K562 (cell line): ENCODE results near the gene ACVR1C. TPM values are rescaled to one million over a fixed set of nuclear protein-coding genes. Genes with fewer than 3 reads are reported as not detected.

Experiments used
- ATAC-seq: fragments of 200-7000 bp; cut with Tn5 transposase; 3 replicates; pipeline ENCODE4 v1.9.1; 2020; ENCODE audit warnings: moderate library complexity
- BruUV-seq: library from RNA; stranded (reverse); fragments of 400-500 nt; replicated peaks from 2 replicates; lab custom pipeline; 2021; lab: Mats Ljungman, UMichigan
- CTCF ChIA-PET: fragments of 300-600 bp; formaldehyde crosslinking; extraction: SDS; loops from one replicate; lab custom pipeline; 2021; ENCODE audit warnings: low intra/inter-chr PET ratio; lab: Yijun Ruan, JAX
- POLR2A ChIA-PET: fragments of 300-600, 350-650 bp; sonication (Branson Sonifier 250); formaldehyde crosslinking; extraction: SDS; loops from one replicate; lab custom pipeline; 2021; ENCODE audit warnings: antibody characterized with exemption, inconsistent platforms; lab: Yijun Ruan, JAX
- DNase-seq, 4 experiments: peaks; one replicate each; pipeline versions ENCODE4 v3.0.0 to v3.0.0-alpha.2; 2011 to 2018; ENCODE audit warnings: low spot score in 3 of 4, mixed read lengths in 3 of 4; ENCODE audit errors: extremely low read depth in 1 of 4
- FAIRE-seq: peaks from 2 replicates; lab custom pipeline; 2011; peaks lifted over from hg19 to GRCh38; lab: Jason Lieb, UNC
- H2AFZ ChIP-seq: 2 replicates; pipeline ENCODE4 v1.6.0; 2011; ENCODE audit warnings: low read depth, low read length, control low read depth, inconsistent platforms
- H3K27ac ChIP-seq: fragments of 200-600 bp; 3 replicates; pipeline ENCODE4 v1.8.0; 2011; ENCODE audit warnings: low read depth, mild to moderate bottlenecking, control low read depth, inconsistent platforms, low read length, moderate library complexity, mixed read lengths; ENCODE audit errors: extremely low read depth
- H3K27me3 ChIP-seq, 2 experiments: fragments of 300-600 bp in 1 of 2; 2 replicates in 1 of 2; 3 replicates in 1 of 2; pipeline versions ENCODE4 v1.6.0 to v1.8.0; 2011; ENCODE audit warnings: inconsistent platforms in 2 of 2, low read length in 2 of 2, mild to moderate bottlenecking in 1 of 2, mixed read lengths in 1 of 2, moderate library complexity in 1 of 2; ENCODE audit not compliant: control insufficient read depth in 2 of 2, insufficient read depth in 2 of 2
- H3K36me3 ChIP-seq: fragments of 300-600 bp; 3 replicates; pipeline ENCODE4 v1.8.0; 2011; ENCODE audit warnings: mild to moderate bottlenecking, low read length, inconsistent platforms; ENCODE audit not compliant: control insufficient read depth, insufficient read depth
- H3K4me1 ChIP-seq, 2 experiments: fragments of 200-600 bp in 1 of 2; replicated peaks in 1 of 2; 2 replicates in 1 of 2; 3 replicates in 1 of 2; pipeline versions ENCODE4 v1.5.1 to v1.8.0; 2011; ENCODE audit warnings: inconsistent platforms in 2 of 2, low read length in 2 of 2, mild to moderate bottlenecking in 1 of 2, mixed read lengths in 1 of 2, moderate library complexity in 1 of 2; ENCODE audit not compliant: control insufficient read depth in 2 of 2, insufficient read depth in 2 of 2
- H3K4me2 ChIP-seq: 2 replicates; pipeline ENCODE4 v1.6.1; 2011; ENCODE audit warnings: low read length, control low read depth, inconsistent platforms, mixed read lengths; ENCODE audit not compliant: insufficient read depth
- H3K4me3 ChIP-seq: fragments of 200-600 bp; sonication (generic), shearing (Covaris generic); 2 replicates; pipeline ENCODE4 v1.5.1; 2016; ENCODE audit warnings: control low read depth, inconsistent platforms
- H3K79me2 ChIP-seq: fragments of 200-600 bp; 3 replicates; pipeline ENCODE4 v1.8.0; 2011; ENCODE audit warnings: low read length, inconsistent platforms; ENCODE audit not compliant: control insufficient read depth, insufficient read depth
- H3K9ac ChIP-seq, 2 experiments: 2 replicates each; pipeline versions ENCODE4 v1.6.0 to v1.6.1; 2011; ENCODE audit warnings: low read depth in 2 of 2, low read length in 2 of 2, control low read depth in 1 of 2, inconsistent platforms in 1 of 2, mild to moderate bottlenecking in 1 of 2, mixed read lengths in 1 of 2; ENCODE audit not compliant: insufficient read depth in 1 of 2
- H3K9me1 ChIP-seq: one replicate; pipeline ENCODE4 v1.6.0; 2011; ENCODE audit warnings: inconsistent platforms, mild to moderate bottlenecking, low read length, moderate library complexity; ENCODE audit not compliant: control insufficient read depth, insufficient read depth
- H3K9me3 ChIP-seq: replicated peaks from 2 replicates; pipeline ENCODE4 v1.5.1; 2011; ENCODE audit warnings: low read depth, low read length, inconsistent platforms; ENCODE audit not compliant: control insufficient read depth, insufficient read depth
- H4K20me1 ChIP-seq: replicated peaks from 2 replicates; pipeline ENCODE4 v1.6.1; 2011; ENCODE audit warnings: low read length, inconsistent platforms, mixed read lengths; ENCODE audit not compliant: control insufficient read depth, insufficient read depth
- ELK1 ChIP-seq: sonication (generic); formaldehyde crosslinking; IDR thresholded peaks from 2 replicates; pipeline ENCODE4 v1.8.1; 2022; ENCODE audit warnings: missing genetic modification reagents
- HINFP ChIP-seq: fragments of 450-650 bp; conservative IDR thresholded peaks from 2 replicates; pipeline ENCODE4 v1.6.1; 2016; ENCODE audit warnings: missing genetic modification characterization, low read depth, mild to moderate bottlenecking, control low read depth, missing compliant biosample characterization
- KDM5B ChIP-seq: fragments of 200-600 bp; sonication (generic); IDR thresholded peaks from 2 replicates; pipeline ENCODE4 v1.6.1; 2012; ENCODE audit warnings: low read depth, mild to moderate bottlenecking, moderate library complexity, low read length, control low read depth, inconsistent platforms; ENCODE audit not compliant: insufficient replicate concordance
- MCM7 ChIP-seq, 2 experiments: fragments of 450-650 bp; IDR thresholded peaks; 2 replicates each; pipeline ENCODE4 v1.6.1; 2016 to 2018
- RBBP5 ChIP-seq: fragments of 200-600 bp; sonication (generic); IDR thresholded peaks from 2 replicates; pipeline ENCODE4 v1.6.1; 2012; ENCODE audit warnings: borderline replicate concordance, mild to moderate bottlenecking, low read length, control low read depth, inconsistent platforms; ENCODE audit not compliant: insufficient read depth, poor library complexity, severe bottlenecking
- SAFB ChIP-seq: fragments of 200-400 bp; formaldehyde crosslinking; IDR thresholded peaks from 2 replicates; pipeline ENCODE4 v1.6.1; 2017; ENCODE audit warnings: low read depth, low read length, borderline replicate concordance
- TBL1XR1 ChIP-seq, 2 experiments: IDR thresholded peaks; 2 replicates each; pipeline ENCODE4 v1.6.1; 2012; ENCODE audit warnings: improper control_type of control experiment in 2 of 2, low read length in 2 of 2, mild to moderate bottlenecking in 1 of 2
- ZBTB34 ChIP-seq: fragments of 250-450 bp; sonication (Bioruptor Pico); IDR thresholded peaks from 2 replicates; pipeline ENCODE4 v1.8.0; 2021; ENCODE audit warnings: mild to moderate bottlenecking, moderate library complexity
- ZBTB5 ChIP-seq: fragments of 450-650 bp; IDR thresholded peaks from 2 replicates; pipeline ENCODE4 v1.6.1; 2017; ENCODE audit warnings: antibody characterized with exemption
- ZFPM2 ChIP-seq: fragments of 250-450 bp; sonication (Bioruptor Pico); IDR thresholded peaks from 2 replicates; pipeline ENCODE4 v1.5.1; 2022; ENCODE audit warnings: mild to moderate bottlenecking
- ZNF57 ChIP-seq: fragments of 450-650 bp; formaldehyde crosslinking; IDR thresholded peaks from 2 replicates; pipeline ENCODE4 v1.4.0; 2020; ENCODE audit warnings: mild to moderate bottlenecking, moderate library complexity
- ZNF717 ChIP-seq: fragments of 250-450 bp; sonication (Bioruptor Pico); IDR thresholded peaks from 2 replicates; pipeline ENCODE4 v1.5.0; 2021
- ZNF75A ChIP-seq: fragments of 450-650 bp; formaldehyde crosslinking; IDR thresholded peaks from 2 replicates; pipeline ENCODE4 v1.4.0; 2020; ENCODE audit warnings: mild to moderate bottlenecking
- WGBS: fragments of 100-300 bp; shearing (Covaris generic); methylation state at CpG from one replicate; pipeline ENCODE4 v1.1.6; 2016; ENCODE audit warnings: low coverage, mixed read lengths; ENCODE audit not compliant: insufficient coverage; ENCODE audit errors: missing lambda C conversion rate; 5-methylcytosine and 5-hydroxymethylcytosine counted together
- in situ Hi-C: fragments of 300-500 bp; cut with MboI; formaldehyde crosslinking; loops from 4 replicates; pipeline ENCODE4 v1.15.0; 2018; ENCODE audit warnings: inconsistent platforms, mixed read lengths
- intact Hi-C: fragments of 100-400 bp; cut with micrococcal nuclease; formaldehyde crosslinking; loops from 2 replicates; pipeline ENCODE4 v1.14.2; 2022
- polyA plus RNA-seq, 8 experiments: library from polyadenylated mRNA; depleted of rRNA in 4 of 8; stranded (reverse) in 5 of 8; unstranded in 3 of 8; fragments of >200 nt; fragmentation: Nextera tagmentation in 2 of 8; fragmentation: Illumina TruSeq in 1 of 8; extraction: Ambion mirVana in 2 of 8; extraction: Trizol in 1 of 8; gene quantifications; 2 replicates each; pipeline versions ENCODE4 v1.2.1 to v1.2.3, GENCODE V29; 2011 to 2014; ENCODE audit warnings: inconsistent platforms in 1 of 8, missing spikeins in 1 of 8
- total RNA-seq, 7 experiments: library from RNA; depleted of rRNA in 6 of 7; stranded (reverse); fragments of >200 nt in 6 of 7; fragmentation: Illumina TruSeq in 2 of 7; extraction: Trizol in 2 of 7; gene quantifications; 2 replicates each; pipeline versions ENCODE4 v1.2.1 to v1.2.3, GENCODE V29; 2011 to 2021; ENCODE audit warnings: low replicate concordance in 1 of 7

The ACVR1C gene
- total and polyA plus RNA-seq, 9 of the 15 experiments (the other 6 are each of a cell fraction or from before 2014, with no cell fraction given) = 0.05 to 0.58 (median 0.28) TPM

GRCh38 chr2:157501026-157501425 is 127.6 kb downstream of the ACVR1C start:
- ChIA-PET CTCF (no interaction called here), POLR2A (no interaction called here)
- in situ Hi-C loops = loop anchor here (10.0 kb wide), 1 partner anchor 254 kb away; no protein-coding TSS in a partner anchor
- Histone ChIP-seq H3K27me3 (no peaks in the 10 kb centered on the region), H4K20me1 (no peaks in the 10 kb centered on the region), H3K9me1 (no peaks in the 10 kb centered on the region), H3K9ac (no peak overlapping the region), H3K27ac (no peak overlapping the region), H2AFZ (no peak overlapping the region), H3K4me1 (no peaks in the 10 kb centered on the region), H3K4me2 (no peak overlapping the region), H3K4me3 (no peak overlapping the region), H3K79me2 (no peaks in the 10 kb centered on the region), H3K36me3 (no peaks in the 10 kb centered on the region), H3K9me3 (no peaks in the 10 kb centered on the region)
- FAIRE-seq (no peak), DNase-seq (no peak), ATAC-seq (no peak)
- intact Hi-C loops = no loop called here
- no peak for TF ChIP-seq ZNF717 (CRISPR knock-in tag)
- no peak for TF ChIP-seq SAFB
- TF ChIP-seq TBL1XR1 (IDR thresholded peaks at IDR 0.05; ENCODE audit: low read length in 2 of 2) = no peak
- TF ChIP-seq RBBP5 = no peak
- no peak for TF ChIP-seq KDM5B
- TF ChIP-seq ZNF57 (CRISPR knock-in tag) = no peak
- TF ChIP-seq ZBTB5 = no peak
- no peak for TF ChIP-seq ZBTB34 (CRISPR knock-in tag)
- no peak for TF ChIP-seq ELK1 (CRISPR knock-in tag)
- no peak for TF ChIP-seq MCM7 (IDR thresholded peaks at IDR 0.05)
- TF ChIP-seq ZFPM2 = no peak
- no peak for TF ChIP-seq HINFP (tag)
- TF ChIP-seq ZNF75A (CRISPR knock-in tag) = no peak
- BruUV-seq = no TSS peak
- 0% methylated on average over 2 of the region's 2 CpGs for WGBS
